IMR-90 (cell line): ENCODE results near the gene MROH2A.

Experiments used
- MXI1 ChIP-seq: IDR thresholded peaks from 2 replicates; pipeline ENCODE4 v1.6.1; 2012; ENCODE audit warnings: low read depth, mild to moderate bottlenecking, low read length, moderate library complexity, borderline replicate concordance
- TF ChIP-seq, protein P1 (sequence below): conservative IDR thresholded peaks from 2 replicates; pipeline ENCODE4 v1.5.1; 2012; ENCODE audit warnings: mild to moderate bottlenecking, low read depth, low read length, improper control_type of control experiment

DNA sequence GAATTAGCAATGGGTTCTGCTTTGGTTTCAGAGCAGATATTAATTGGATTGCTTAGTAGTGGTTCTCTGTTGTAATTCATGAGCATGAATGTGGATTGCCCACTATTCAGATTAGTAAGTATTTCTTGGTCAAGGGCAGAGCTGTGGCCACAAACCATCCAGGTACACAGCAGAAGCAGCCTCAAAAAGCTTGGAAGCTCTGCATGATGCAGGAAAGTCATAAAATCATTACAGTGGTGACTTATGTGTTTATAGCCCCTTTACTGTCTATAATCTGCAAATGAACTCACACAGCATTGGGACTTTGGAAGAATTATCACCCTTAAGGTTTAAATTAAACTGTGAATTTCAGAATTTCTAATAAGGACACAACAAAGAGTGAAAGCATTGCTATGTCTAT, 20.0 kb upstream of the MROH2A start:
- TF ChIP-seq, protein P1, sequence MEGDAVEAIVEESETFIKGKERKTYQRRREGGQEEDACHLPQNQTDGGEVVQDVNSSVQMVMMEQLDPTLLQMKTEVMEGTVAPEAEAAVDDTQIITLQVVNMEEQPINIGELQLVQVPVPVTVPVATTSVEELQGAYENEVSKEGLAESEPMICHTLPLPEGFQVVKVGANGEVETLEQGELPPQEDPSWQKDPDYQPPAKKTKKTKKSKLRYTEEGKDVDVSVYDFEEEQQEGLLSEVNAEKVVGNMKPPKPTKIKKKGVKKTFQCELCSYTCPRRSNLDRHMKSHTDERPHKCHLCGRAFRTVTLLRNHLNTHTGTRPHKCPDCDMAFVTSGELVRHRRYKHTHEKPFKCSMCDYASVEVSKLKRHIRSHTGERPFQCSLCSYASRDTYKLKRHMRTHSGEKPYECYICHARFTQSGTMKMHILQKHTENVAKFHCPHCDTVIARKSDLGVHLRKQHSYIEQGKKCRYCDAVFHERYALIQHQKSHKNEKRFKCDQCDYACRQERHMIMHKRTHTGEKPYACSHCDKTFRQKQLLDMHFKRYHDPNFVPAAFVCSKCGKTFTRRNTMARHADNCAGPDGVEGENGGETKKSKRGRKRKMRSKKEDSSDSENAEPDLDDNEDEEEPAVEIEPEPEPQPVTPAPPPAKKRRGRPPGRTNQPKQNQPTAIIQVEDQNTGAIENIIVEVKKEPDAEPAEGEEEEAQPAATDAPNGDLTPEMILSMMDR, result no peak
- TF ChIP-seq MXI1, result no peak
